ENCODE data around the gene MXRA7.
A peak's percentile ranks its signal among the peaks of the same experiment; 100 is the strongest.

DNA sequence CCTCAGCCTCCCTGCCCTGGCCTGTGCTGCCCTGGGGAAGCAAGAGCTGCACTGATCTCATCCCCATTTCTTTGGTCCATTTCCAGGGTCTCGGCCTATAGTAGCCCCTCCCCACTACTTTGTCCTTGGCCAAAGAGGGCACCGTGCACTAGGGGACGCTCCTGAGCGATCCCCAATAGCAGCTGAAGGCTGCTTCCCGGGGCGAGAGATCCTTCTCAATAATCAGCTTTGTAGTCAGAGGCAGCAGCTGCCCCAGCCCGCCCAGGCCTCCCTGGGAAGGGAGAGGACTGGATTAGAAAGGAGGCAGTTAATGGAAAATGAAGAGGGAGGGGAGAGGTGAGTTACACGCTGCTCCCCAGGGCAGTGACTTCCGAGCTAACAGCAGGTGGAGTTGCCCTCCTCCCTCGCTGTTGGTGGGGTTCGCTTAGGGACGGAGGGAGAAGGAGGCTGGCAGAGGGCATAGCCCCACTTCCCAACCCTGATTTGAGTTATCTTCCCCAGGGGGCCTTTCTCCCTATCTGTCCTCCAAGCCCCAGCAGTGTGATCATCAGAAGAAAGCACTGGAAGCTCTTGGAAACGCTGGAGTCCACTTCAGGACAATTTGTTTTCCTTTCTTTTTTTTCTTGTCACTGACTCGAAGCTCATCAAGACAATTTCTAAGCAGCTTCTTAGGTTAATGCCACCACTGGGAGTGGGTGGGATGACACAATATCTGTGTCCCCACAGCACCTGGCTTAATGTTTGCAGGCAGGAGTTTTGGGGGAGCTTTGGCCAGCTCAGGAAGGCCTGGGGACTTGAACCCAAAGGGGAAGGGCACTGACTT is 2.6 kb downstream of the MXRA7 start:
- TF ChIP-seq, protein P1, sequence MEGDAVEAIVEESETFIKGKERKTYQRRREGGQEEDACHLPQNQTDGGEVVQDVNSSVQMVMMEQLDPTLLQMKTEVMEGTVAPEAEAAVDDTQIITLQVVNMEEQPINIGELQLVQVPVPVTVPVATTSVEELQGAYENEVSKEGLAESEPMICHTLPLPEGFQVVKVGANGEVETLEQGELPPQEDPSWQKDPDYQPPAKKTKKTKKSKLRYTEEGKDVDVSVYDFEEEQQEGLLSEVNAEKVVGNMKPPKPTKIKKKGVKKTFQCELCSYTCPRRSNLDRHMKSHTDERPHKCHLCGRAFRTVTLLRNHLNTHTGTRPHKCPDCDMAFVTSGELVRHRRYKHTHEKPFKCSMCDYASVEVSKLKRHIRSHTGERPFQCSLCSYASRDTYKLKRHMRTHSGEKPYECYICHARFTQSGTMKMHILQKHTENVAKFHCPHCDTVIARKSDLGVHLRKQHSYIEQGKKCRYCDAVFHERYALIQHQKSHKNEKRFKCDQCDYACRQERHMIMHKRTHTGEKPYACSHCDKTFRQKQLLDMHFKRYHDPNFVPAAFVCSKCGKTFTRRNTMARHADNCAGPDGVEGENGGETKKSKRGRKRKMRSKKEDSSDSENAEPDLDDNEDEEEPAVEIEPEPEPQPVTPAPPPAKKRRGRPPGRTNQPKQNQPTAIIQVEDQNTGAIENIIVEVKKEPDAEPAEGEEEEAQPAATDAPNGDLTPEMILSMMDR (conservative IDR thresholded peaks at IDR 0.05 in 1 of 2, IDR thresholded peaks at IDR 0.05 in 1 of 2; ENCODE audit: extremely low read depth in 1 of 2, insufficient read depth in 1 of 2, low read depth in 1 of 2, low read length in 2 of 2): peak in 1 of 2 donors; percentile 22
- no peak for TF ChIP-seq EZH2 (IDR thresholded peaks at IDR 0.05; ENCODE audit: borderline replicate concordance, low read length)
